ENCODE results near the gene RLN3.
"Not testable (repeated sequence)": the region's sequence is repeated elsewhere in the genome, so short reads cannot be mapped to it uniquely, and the experiment has no call there.

RLN3 gene

DNA sequence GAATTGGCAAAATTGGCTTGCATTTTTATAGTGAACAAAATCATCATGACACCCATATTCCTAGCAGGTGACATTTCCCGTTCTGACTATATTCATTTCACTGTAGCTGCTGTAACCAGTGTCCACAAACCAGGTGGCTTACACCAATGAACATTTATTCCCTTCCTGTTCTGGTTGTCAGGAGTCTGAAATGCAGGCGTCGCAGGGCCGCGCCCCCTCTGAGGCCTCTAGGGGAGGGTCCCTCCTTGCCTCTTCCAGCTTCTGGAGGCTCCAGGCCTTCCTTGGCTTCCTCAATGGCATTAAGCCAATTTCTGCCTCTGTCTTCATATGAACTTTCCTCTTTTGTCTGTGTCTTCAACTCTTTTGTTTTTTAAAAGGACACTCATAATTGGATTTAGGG lies 6.5 kb upstream of the RLN3 start:
- DNase-seq (ENCODE audit: low read depth) = no peak

DNA sequence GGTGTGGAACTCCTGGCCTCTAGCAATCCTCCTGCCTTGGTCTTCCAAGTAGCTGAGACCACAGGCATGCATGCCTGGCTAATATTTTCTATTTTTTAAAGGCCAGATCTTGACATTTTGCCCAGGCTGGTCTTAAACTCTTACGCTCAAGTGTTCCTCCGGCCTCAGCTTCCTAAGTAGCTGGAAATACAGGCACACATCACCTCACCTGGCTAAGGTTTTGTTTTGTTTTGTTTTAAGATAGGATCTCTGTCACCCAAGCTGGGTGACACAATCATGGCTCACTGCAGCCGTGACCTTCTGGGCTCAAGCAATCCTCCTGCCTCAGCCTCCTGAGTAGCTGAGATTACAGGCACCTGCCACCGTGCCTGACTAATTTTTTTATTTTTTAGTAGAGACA lies 5.5 kb upstream of the RLN3 start:
- peak; percentile 67 for DNase-seq (ENCODE audit: low read depth)

GRCh38 chr19:14023404-14024235 lies 4.3 kb upstream of the RLN3 start:
- peak; percentile 50 for DNase-seq (ENCODE audit: low read depth)

DNA sequence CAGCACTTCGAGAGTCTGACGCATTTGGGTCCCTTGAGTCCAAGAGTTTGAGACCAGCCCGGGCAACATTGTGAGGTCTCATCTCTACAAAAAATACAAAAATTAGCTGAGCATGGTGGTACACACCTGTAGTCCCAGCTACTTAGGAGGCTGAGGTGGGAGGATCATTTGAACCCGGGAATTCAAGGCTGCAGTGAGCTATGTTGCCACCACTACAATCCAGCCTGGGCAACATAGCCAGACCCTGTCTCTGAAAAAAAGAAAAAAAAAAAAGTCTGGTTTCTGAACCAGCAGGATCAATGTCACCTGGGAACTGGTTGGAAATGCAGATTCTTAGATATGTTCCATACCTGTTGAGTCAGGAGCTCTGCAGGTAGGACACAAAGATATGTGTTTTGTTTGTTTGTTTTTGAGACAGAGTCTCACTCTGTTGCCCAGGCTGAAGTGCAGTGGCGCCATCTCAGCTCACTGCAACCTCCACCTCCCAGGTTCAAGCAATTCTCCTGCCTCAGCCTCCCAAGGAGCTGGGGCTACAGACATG lies 1.2 kb upstream of the RLN3 start:
- DNase-seq (ENCODE audit: low read depth) = not testable (repeated sequence)

- DNase-seq (ENCODE audit: low read depth) = no peak
These were observed 953 bp downstream of the RLN3 start for GRCh38 chr19:14028901-14029300.

DNA sequence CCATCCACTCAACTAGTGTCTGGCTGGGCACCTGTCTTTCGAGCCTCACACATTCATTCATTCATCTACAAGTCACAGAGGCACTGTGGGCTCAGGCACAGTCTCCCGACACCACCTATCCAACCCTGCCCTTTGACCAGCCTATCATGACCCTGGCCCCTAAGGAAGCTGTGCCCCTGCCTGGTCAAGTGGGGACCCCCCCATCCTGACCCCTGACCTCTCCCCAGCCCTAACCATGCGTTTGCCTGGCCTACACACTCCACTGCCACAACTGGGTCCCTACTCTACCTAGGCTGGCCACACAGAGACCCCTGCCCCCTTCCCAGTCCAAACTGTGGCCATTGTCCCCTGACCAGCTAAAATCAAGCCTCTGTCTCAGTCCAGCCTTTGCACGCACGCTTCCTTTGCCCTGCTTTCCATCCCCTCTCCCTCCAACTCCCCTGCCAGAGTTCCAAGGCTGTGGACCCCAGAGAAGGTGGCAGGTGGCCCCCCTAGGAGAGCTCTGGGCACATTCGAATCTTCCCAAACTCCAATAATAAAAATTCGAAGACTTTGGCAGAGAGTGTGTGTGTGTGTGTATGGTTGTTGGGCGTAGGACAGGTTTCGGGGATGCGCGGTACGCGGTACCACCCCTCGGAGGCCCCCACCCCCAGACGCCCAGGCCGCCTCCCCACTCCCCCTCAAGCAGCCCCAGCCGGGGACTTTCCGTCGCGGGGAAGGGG lies 3.2 kb downstream of the RLN3 start:
- no peak for DNase-seq (ENCODE audit: low read depth)

DNA sequence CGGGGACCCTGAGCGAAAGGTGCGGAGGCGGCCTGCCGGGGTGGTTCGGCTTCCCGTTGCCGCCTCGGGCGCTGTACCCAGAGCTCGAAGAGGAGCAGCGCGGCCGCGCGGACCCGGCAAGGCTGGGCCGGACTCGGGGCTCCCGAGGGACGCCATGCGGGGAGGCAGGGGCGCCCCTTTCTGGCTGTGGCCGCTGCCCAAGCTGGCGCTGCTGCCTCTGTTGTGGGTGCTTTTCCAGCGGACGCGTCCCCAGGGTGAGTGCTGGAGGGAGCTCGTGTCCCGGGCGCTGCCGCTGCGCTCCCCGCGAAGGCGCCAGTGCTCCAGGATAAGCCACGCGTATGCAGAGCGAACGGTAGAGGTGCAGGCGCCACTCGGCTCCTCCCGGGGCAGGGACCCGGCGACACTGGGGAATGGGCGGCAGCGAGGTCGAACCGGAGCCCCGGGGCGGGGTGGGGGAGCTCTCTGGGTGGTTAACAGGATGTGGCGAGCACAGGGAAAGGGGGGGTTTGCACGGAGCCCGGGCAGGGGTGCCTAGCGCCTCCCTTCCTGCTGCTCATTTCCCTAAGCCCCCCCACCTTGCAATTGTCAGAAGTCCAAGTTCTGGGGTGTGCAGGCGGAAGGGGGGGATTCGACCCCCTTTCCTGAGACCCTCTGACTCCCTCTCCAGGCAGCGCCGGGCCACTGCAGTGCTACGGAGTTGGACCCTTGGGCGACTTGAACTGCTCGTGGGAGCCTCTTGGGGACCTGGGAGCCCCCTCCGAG lies 4.0 kb downstream of the RLN3 start, which contains the start of gene IL27RA:
TSS of gene IL27RA (plus strand) at position 44 of the 762 bp plus-strand sequence. CDS start at position 155, 111 bp downstream.
- peak; percentile 54 for DNase-seq (ENCODE audit: low read depth)

- DNase-seq (ENCODE audit: low read depth) = no peak
These were observed 6.0 kb downstream of the RLN3 start for GRCh38 chr19:14033946-14034345.

DNA sequence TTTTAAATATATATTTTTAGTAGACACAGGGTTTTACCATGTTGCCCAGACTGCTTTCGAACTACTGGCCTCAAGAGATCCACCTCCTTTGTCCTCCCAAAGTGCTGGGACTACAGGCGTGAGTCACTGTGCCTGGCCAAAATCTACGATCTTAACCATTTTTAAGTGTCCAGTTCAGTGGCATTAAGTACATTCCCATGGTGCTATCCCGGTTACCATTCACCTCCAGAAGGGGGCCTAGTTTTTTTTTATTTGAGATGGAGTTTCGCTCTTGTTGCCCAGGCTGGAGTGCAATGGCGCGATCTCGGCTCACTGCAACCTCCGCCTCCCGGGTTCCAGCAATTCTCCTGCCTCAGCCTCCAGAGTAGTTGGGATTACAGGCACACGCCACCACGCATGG lies 7.2 kb downstream of the RLN3 start:
- DNase-seq (ENCODE audit: low read depth) = not testable (repeated sequence)

DNA sequence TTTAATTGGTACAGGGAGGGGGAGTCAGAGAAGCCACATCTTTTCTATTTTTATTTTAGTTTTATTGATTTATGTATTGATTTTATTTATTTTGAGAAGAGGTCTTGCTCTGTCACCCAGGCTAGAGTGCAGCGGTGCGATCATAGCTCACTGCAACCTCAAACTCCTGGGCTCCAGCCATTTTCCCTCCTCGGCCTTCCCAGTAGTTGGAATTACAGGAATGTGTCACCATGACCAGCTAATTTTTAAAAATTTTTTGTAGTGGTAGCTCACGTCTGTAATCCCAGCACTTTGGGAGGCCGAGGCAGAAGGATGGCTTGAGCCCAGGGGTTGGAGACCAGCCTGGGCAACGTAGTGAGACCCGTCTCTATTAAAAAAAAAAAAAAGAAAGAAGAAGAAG lies 7.8 kb downstream of the RLN3 start:
- DNase-seq (ENCODE audit: low read depth) = no peak

DNA sequence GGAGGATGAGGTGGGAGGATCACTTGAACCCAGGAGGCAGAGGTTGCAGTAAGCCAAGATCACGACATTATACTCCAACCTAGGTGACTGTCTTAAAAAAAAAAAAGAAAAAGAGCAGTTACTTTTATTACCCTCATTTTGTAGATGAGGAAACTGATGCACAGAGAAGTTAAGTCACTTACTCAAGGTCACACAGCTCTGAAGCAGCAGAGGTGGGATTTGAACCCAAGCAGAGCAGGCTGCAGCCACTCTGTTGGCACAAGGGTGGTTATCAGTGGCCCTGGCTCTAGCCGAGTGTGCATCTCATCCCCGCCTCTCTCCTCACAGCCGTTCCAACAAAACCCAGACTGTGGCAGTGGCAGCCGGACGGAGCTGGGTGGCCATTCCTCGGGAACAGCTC lies 11.2 kb downstream of the RLN3 start:
- no peak for DNase-seq (ENCODE audit: low read depth)

DNA sequence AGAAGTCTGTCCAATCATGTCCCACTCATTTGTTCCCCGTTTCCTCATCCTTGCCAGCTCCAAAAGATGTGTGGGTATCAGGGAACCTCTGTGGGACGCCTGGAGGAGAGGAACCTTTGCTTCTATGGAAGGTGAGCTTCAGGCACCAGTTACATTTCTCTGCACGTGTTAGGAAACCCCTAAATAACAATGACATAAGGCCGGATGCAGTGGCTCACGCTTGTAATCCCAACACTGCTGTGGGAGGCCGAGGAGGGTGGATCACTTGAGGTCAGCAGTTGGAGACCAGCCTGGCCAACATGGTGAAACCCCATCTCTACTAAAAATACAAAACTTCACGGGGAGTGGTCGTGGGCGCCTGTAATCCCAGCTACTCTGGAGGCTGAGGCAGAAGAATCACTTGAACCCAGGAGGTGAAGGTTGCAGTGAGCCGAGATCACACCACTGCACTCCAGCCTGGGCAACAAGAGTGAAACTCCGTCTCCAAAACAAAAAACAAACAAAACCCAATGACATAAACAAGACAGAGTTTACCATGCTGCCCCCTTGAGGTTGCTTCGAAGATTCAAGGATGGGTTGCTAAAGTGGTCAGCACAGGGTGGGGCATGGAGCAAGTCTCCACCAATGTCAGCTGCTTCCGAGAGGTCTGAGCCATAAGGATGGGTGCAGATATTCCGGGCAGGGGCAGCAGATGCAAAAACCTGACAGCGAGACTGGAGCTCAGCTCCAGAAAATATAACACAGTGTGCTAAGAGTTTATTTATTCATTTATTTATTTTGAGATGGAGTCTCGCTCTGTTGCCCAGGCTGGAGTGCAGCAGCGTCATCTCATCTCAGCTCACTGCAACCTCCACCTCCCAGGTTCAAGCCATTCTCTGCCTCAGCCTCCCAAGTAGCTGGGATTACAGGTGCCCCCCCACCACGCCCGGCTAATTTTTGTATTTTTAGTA lies 15.0 kb downstream of the RLN3 start:
- DNase-seq (ENCODE audit: low read depth) = peak; percentile 65

GRCh38 chr19:14047866-14048265 lies 19.9 kb downstream of the RLN3 start:
- not testable (repeated sequence) for DNase-seq (ENCODE audit: low read depth)

DNA sequence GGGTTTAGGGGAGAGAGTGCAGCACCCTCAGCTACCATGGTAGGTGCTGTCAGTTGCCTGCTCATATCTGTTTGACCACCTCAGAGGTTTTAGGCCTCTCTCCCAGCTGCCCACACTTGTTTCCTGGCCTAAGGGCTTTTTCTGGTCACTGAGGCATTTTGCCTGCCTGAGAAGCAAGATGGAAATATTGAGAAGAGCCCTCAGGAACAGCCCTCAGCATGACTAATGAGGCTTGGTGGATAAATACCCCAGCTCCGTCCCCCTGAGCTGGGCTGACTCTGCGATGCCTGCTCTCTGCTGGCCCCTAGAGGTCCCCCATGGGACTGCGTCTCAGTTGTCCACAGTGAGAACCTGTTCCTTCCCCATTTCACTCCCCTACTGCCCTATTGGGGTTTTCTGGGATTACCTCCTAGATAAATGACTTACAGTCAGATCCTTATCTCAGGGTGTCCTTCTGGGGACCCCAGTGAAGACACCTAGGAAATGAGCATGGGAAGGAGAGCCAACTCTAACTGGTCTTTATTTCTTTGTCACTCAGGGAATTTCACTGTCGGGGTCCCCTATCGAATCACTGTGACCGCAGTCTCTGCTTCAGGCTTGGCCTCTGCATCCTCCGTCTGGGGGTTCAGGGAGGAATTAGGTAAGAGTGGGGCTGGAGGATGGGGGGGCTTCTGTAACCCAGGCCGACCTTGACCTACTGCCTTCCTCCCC lies 20.6 kb downstream of the RLN3 start:
- DNase-seq (ENCODE audit: low read depth) = peak; percentile 21

- no peak for DNase-seq (ENCODE audit: low read depth)
These were observed 22.6 kb downstream of the RLN3 start for GRCh38 chr19:14050512-14050911.

GRCh38 chr19:14050961-14051360 lies 23.0 kb downstream of the RLN3 start:
- not testable (repeated sequence) for DNase-seq (ENCODE audit: low read depth)

DNA sequence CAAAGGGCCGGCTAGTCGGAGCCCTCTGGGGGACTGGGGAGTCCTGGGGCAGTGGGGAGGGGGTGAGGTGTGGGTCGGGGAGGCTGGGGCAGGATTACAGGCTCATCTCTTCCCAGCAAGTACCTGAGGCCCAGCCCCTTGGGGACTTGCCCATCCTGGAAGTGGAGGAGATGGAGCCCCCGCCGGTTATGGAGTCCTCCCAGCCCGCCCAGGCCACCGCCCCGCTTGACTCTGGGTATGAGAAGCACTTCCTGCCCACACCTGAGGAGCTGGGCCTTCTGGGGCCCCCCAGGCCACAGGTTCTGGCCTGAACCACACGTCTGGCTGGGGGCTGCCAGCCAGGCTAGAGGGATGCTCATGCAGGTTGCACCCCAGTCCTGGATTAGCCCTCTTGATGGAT lies 24.0 kb downstream of the RLN3 start:
- no peak for DNase-seq (ENCODE audit: low read depth)

DNA sequence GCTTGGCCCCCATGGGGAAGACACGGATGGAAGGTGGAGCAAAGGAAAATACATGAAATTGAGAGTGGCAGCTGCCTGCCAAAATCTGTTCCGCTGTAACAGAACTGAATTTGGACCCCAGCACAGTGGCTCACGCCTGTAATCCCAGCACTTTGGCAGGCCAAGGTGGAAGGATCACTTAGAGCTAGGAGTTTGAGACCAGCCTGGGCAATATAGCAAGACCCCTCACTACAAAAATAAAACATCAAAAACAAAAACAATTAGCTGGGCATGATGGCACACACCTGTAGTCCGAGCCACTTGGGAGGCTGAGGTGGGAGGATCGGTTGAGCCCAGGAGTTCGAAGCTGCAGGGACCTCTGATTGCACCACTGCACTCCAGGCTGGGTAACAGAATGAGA lies 24.5 kb downstream of the RLN3 start:
- DNase-seq (ENCODE audit: low read depth) = no peak

- DNase-seq (ENCODE audit: low read depth) = no peak
These were observed 25.1 kb downstream of the RLN3 start for GRCh38 chr19:14053032-14053431.

- DNase-seq (ENCODE audit: low read depth) = no peak
These were observed 25.6 kb downstream of the RLN3 start for GRCh38 chr19:14053500-14053899.
